ENCODE data around the gene SRY.
"Not testable (repeated sequence)": the region's sequence is repeated elsewhere in the genome, so short reads cannot be mapped to it uniquely, and the experiment has no call there.

SRY gene

GRCh38 chrY:2787600-2787999 lies at the start of gene SRY:
Gene SRY, minus strand, starts transcription at chrY:2787682. Its CDS starts 79 bp downstream, at chrY:2787603.
- no peak for DNase-seq (ENCODE audit: low spot score)

GRCh38 chrY:2837078-2837477 lies 49.6 kb upstream of the SRY start:
- DNase-seq (ENCODE audit: low spot score) = no peak

- no peak for DNase-seq (ENCODE audit: low spot score)
Observed at GRCh38 chrY:2835230-2835629, 47.7 kb upstream of the SRY start.

DNA sequence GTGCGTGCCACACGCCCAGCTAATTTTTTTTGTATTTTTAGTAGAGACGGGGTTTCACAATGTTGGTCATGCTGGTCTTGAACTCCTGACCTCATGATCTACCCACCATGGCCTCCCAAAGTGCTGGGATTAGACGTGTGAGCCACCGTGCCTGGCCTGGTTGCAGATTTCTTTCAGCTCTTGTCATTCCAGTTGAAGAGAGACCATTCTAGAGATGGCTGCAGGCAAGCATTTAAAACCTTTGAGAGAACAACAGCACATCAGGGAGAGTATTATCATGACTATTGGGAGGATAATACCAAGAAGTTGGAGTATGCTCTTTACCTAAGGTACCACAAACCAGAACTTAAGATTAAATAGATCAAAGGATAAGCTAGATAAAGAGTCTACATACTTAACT lies 41.0 kb upstream of the SRY start:
- DNase-seq (ENCODE audit: low spot score) = no peak

GRCh38 chrY:2824471-2824870 lies 37.0 kb upstream of the SRY start:
- DNase-seq (ENCODE audit: low spot score) = no peak

DNA sequence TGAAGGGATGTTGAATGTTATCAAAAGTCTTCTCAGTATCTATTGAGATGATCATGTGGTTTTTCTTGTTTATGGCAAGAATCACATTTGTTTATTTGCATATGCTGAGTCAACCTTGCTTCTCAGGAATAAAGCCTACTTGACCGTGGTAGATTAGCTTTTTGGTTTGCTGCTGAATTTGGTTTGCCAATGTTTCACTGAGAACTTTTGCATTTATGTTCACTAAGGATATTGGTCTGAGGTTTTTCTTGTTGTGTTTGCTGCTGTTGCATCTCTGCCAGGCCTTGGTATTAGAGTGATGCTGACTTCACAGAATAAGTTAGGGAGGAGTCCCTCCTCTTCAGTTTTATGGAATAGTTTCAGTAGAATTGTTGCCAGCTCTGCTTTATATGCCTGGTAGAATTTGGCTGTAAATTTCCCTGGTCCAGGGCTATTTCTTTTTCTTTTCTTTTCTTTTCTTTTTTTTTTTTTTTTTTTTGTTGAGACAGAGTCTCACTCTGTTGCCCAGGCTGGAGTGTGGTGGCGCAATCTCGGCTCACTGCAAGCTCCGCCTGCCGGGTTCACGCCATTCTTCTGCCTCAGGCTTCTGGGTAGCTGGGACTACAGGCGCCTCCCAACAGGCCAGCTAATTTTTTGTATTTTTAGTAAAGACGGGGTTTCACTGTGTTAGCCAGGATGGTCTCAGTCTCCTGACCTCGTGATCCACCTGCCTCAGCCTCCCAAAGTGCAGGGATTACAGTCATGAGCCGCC lies 29.8 kb upstream of the SRY start:
- DNase-seq (ENCODE audit: low spot score) = not testable (repeated sequence)

DNA sequence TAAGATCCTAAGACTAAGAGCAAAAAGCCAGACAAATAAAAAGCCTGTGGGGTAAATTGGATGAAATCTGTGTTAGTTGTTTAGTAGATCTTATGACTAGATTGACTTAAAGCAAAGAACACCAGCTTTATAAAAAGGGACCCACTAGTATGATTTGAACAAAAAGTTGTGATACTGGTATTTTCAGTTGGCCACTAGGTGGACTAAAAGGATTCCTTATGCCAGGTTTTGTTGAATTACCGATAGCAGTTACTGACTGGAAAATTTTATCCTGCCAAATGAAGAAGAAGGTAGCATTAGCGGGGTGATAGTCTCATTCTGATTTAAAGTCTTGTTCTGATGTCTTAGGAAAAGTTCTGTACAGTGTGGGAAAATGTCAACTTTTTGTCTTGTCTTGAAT lies 12.8 kb upstream of the SRY start:
- no peak for DNase-seq (ENCODE audit: low spot score)

GRCh38 chrY:2797991-2798390 lies 10.5 kb upstream of the SRY start:
- DNase-seq (ENCODE audit: low spot score) = no peak

DNA sequence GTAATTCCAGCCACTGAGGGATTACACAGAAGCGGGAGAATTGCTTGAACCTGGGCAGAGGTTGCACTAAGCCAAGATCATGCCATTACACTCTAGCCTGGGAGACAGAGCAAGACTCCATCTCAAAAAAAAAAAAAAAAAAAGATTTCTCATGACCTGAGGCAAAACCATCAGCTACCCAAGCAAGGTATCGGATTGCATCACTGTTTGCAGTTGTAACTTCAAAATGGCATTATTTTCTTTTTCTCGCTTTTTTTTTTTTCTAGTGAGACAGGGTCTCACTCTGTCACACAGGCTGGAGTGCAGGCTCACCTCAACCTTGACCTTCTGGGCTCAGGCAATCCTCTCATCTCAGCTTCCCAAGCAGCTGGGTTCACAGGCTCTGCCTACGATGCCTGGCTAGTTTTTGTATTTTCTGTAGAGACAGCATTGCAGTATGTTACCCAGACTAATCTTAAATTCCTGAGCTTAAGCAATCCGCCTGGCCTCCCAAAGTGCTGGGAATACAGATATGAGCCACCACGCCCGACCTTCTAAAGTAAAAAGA lies 9.6 kb upstream of the SRY start:
- DNase-seq (ENCODE audit: low spot score) = no peak

GRCh38 chrY:2789756-2790155 lies 2.3 kb upstream of the SRY start:
- no peak for DNase-seq (ENCODE audit: low spot score)

GRCh38 chrY:2786876-2787512 lies 488 bp downstream of the SRY start:
- no peak for DNase-seq (ENCODE audit: low spot score)
